ENCODE measurements around the gene CHP1. TPM values are rescaled to one million over a fixed set of nuclear protein-coding genes. Genes with fewer than 3 reads are reported as not detected.
"Not testable (repeated sequence)": the region's sequence is repeated elsewhere in the genome, so short reads cannot be mapped to it uniquely, and the experiment has no call there.

Gene CHP1
- total RNA-seq, 1 donor from 2014 or later, result 44.9 TPM

DNA sequence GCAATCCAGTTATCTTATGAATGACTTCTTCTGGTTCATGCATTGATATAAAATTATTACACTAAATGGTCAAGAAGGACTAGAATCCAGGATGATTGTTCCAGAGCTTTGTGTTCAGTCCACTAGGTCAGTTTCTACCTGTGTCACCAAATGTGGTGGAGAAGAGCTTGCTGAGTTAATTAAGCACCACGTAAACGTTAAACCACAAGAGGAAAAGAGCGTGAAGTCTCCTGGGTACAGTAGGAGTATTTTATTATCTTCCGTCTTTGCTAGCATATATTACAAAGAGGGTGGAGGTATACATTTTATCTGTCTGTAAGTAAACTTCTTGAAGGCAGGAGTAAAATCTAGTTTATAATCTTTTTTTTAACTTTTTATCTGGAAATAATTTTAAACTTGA lies 23.5 kb downstream of the CHP1 start:
- no peak overlapping the region for H3K9ac ChIP-seq (ENCODE audit: low read depth in 1 of 3, low read length in 3 of 3)
- peaks cover 8 to 15% (median 12%) of the 10 kb centered on the region in 3 donors for H3K36me3 ChIP-seq (ENCODE audit: control insufficient read depth in 3 of 3, insufficient read depth in 3 of 3, low read length in 3 of 3)
- no peaks in the 10 kb centered on the region for H3K9me3 ChIP-seq (ENCODE audit: control insufficient read depth in 3 of 3, low read length in 3 of 3)
- H3K4me3 ChIP-seq (ENCODE audit: low read length in 3 of 3), result no peak overlapping the region
- H3K4me1 ChIP-seq (ENCODE audit: control insufficient read depth in 3 of 3, insufficient read depth in 3 of 3, low read length in 3 of 3), result peaks cover under 1 to 5% (median 3%) of the 10 kb centered on the region in 3 donors
- no peaks in the 10 kb centered on the region for H3K27me3 ChIP-seq (ENCODE audit: control insufficient read depth in 3 of 3, insufficient read depth in 3 of 3, low read length in 3 of 3)
- H3K27ac ChIP-seq (ENCODE audit: low read depth, low read length), result no peak overlapping the region

DNA sequence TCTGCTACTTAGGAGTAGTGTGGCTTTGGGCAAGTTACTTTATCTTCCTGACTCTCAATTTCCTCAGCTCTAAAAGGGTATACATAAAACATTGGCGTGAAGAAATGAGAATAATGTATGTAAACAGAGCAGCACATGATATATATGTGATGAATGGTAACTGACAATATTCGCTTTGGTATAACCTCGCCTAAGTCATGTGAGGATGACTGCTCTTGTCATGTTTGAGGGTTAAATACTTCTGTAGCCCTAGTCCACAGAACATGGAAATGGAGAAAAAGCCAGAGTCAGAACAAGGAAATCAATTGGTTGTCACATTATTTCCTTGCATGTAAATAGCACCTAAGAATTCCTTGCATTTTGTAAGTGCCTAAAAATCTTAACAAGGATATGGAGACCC lies 25.0 kb downstream of the CHP1 start:
- H3K4me3 ChIP-seq (ENCODE audit: low read length in 3 of 3), result no peak overlapping the region
- no peaks in the 10 kb centered on the region for H3K9me3 ChIP-seq (ENCODE audit: control insufficient read depth in 3 of 3, low read length in 3 of 3)
- H3K36me3 ChIP-seq (ENCODE audit: control insufficient read depth in 3 of 3, insufficient read depth in 3 of 3, low read length in 3 of 3), result peaks cover 8 to 15% (median 12%) of the 10 kb centered on the region in 3 donors
- no peaks in the 10 kb centered on the region for H3K27me3 ChIP-seq (ENCODE audit: control insufficient read depth in 3 of 3, insufficient read depth in 3 of 3, low read length in 3 of 3)
- peaks cover 0 to 3% (median 2%) of the 10 kb centered on the region in 3 donors for H3K4me1 ChIP-seq (ENCODE audit: control insufficient read depth in 3 of 3, insufficient read depth in 3 of 3, low read length in 3 of 3)
- H3K9ac ChIP-seq (ENCODE audit: low read depth in 1 of 3, low read length in 3 of 3), result no peak overlapping the region
- no peak overlapping the region for H3K27ac ChIP-seq (ENCODE audit: low read depth, low read length)

DNA sequence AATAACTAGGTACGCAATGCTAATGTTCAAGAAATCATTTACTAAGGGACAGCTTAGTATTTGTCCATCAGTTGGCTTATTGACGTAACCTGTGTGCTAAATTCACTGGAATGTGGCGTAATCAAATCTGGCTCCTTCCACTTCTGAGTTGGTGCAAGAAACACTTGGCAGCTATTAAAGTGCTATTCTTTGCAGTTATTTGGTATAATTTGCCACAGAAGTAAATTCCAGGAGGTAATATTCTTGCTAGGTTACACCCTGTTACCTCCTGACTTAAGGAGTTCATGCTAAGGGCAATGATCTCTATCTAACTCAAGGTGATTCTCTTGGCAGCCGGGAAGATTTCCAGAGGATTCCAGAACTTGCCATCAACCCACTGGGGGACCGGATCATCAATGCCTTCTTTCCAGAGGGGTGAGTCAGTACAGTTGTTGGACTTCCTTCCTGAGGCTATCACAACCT lies 25.5 kb downstream of the CHP1 start:
- Histone ChIP-seq H3K27ac (ENCODE audit: low read depth, low read length) (no peak overlapping the region), H3K4me1 (ENCODE audit: control insufficient read depth in 3 of 3, insufficient read depth in 3 of 3, low read length in 3 of 3) (peaks cover 0 to 3% (median 2%) of the 10 kb centered on the region in 3 donors), H3K9ac (ENCODE audit: low read depth in 1 of 3, low read length in 3 of 3) (no peak overlapping the region), H3K36me3 (ENCODE audit: control insufficient read depth in 3 of 3, insufficient read depth in 3 of 3, low read length in 3 of 3) (peaks cover 6 to 15% (median 12%) of the 10 kb centered on the region in 3 donors), H3K9me3 (ENCODE audit: control insufficient read depth in 3 of 3, low read length in 3 of 3) (no peaks in the 10 kb centered on the region), H3K27me3 (ENCODE audit: control insufficient read depth in 3 of 3, insufficient read depth in 3 of 3, low read length in 3 of 3) (no peaks in the 10 kb centered on the region), H3K4me3 (ENCODE audit: low read length in 3 of 3) (no peak overlapping the region)

GRCh38 chr15:41258750-41259471 lies 27.8 kb downstream of the CHP1 start:
- H3K9me3 ChIP-seq (ENCODE audit: control insufficient read depth in 3 of 3, low read length in 3 of 3), result no peaks in the 10 kb centered on the region
- H3K27me3 ChIP-seq (ENCODE audit: control insufficient read depth in 3 of 3, insufficient read depth in 3 of 3, low read length in 3 of 3), result no peaks in the 10 kb centered on the region
- H3K9ac ChIP-seq (ENCODE audit: low read depth in 1 of 3, low read length in 3 of 3), result peak overlapping the region in 1 of 3 donors; percentile 13
- H3K27ac ChIP-seq (ENCODE audit: low read depth, low read length), result peak overlapping the region; percentile 57
- peaks cover 3 to 9% (median 8%) of the 10 kb centered on the region in 3 donors for H3K4me1 ChIP-seq (ENCODE audit: control insufficient read depth in 3 of 3, insufficient read depth in 3 of 3, low read length in 3 of 3)
- no peak overlapping the region for H3K4me3 ChIP-seq (ENCODE audit: low read length in 3 of 3)
- peaks cover 3 to 19% (median 17%) of the 10 kb centered on the region in 3 donors for H3K36me3 ChIP-seq (ENCODE audit: control insufficient read depth in 3 of 3, insufficient read depth in 3 of 3, low read length in 3 of 3)

- Histone ChIP-seq H3K27me3 (ENCODE audit: control insufficient read depth in 3 of 3, insufficient read depth in 3 of 3, low read length in 3 of 3) (no peaks in the 10 kb centered on the region), H3K27ac (ENCODE audit: low read depth, low read length) (peak overlapping the region; percentile 34), H3K36me3 (ENCODE audit: control insufficient read depth in 3 of 3, insufficient read depth in 3 of 3, low read length in 3 of 3) (peaks cover 3 to 19% (median 17%) of the 10 kb centered on the region in 3 donors), H3K4me3 (ENCODE audit: low read length in 3 of 3) (no peak overlapping the region), H3K4me1 (ENCODE audit: control insufficient read depth in 3 of 3, insufficient read depth in 3 of 3, low read length in 3 of 3) (peaks cover 8 to 15% (median 11%) of the 10 kb centered on the region in 3 donors), H3K9me3 (ENCODE audit: control insufficient read depth in 3 of 3, low read length in 3 of 3) (no peaks in the 10 kb centered on the region), H3K9ac (ENCODE audit: low read depth in 1 of 3, low read length in 3 of 3) (no peak overlapping the region)
Measured at GRCh38 chr15:41259546-41260189, 28.6 kb downstream of the CHP1 start.

- not testable (repeated sequence) for H3K27ac ChIP-seq (ENCODE audit: low read depth, low read length); H3K4me3 ChIP-seq (ENCODE audit: low read length in 3 of 3); H3K9me3 ChIP-seq (ENCODE audit: control insufficient read depth in 3 of 3, low read length in 3 of 3); H3K27me3 ChIP-seq (ENCODE audit: control insufficient read depth in 3 of 3, insufficient read depth in 3 of 3, low read length in 3 of 3); H3K9ac ChIP-seq (ENCODE audit: low read depth in 1 of 3, low read length in 3 of 3)
- Histone ChIP-seq H3K4me1 (ENCODE audit: control insufficient read depth in 3 of 3, insufficient read depth in 3 of 3, low read length in 3 of 3) (peaks cover 8 to 15% (median 11%) of the 10 kb centered on the region in 3 donors), H3K36me3 (ENCODE audit: control insufficient read depth in 3 of 3, insufficient read depth in 3 of 3, low read length in 3 of 3) (peaks cover 7 to 20% (median 19%) of the 10 kb centered on the region in 3 donors)
Measured at GRCh38 chr15:41260924-41261323, 29.9 kb downstream of the CHP1 start.

- H3K27me3 ChIP-seq (ENCODE audit: control insufficient read depth in 3 of 3, insufficient read depth in 3 of 3, low read length in 3 of 3), result no peaks in the 10 kb centered on the region
- H3K27ac ChIP-seq (ENCODE audit: low read depth, low read length), result no peak overlapping the region
- H3K36me3 ChIP-seq (ENCODE audit: control insufficient read depth in 3 of 3, insufficient read depth in 3 of 3, low read length in 3 of 3), result peaks cover 4 to 23% (median 17%) of the 10 kb centered on the region in 3 donors
- no peak overlapping the region for H3K9ac ChIP-seq (ENCODE audit: low read depth in 1 of 3, low read length in 3 of 3)
- no peak overlapping the region for H3K4me3 ChIP-seq (ENCODE audit: low read length in 3 of 3)
- H3K4me1 ChIP-seq (ENCODE audit: control insufficient read depth in 3 of 3, insufficient read depth in 3 of 3, low read length in 3 of 3), result peaks cover 8 to 15% (median 11%) of the 10 kb centered on the region in 3 donors
- H3K9me3 ChIP-seq (ENCODE audit: control insufficient read depth in 3 of 3, low read length in 3 of 3), result no peaks in the 10 kb centered on the region
Measured at GRCh38 chr15:41262571-41262970, 31.5 kb downstream of the CHP1 start.

DNA sequence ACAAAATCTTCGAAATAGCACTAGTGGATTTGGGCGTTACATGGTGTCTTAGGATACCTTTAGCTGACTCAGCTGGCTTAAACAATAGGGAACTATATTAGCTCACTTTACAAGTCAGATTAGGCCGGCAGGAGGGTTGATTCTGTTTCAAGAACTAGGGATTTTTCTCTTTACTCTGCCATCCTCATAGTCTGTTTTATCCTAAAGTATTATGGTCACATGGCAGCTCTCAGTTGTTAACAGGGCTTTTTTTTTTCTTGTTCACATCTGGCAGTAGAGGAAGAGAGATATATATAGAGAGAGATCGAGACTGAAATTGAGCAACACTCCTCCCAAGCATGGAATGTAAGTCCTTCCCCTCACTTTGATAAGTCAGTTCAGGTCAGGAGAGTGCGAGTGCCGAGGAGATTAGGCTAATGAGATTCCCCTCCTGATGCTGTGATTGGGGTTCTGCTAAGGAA lies 32.9 kb downstream of the CHP1 start:
- H3K9ac ChIP-seq (ENCODE audit: low read depth in 1 of 3, low read length in 3 of 3), result no peak overlapping the region
- peaks cover 8 to 12% (median 11%) of the 10 kb centered on the region in 3 donors for H3K4me1 ChIP-seq (ENCODE audit: control insufficient read depth in 3 of 3, insufficient read depth in 3 of 3, low read length in 3 of 3)
- H3K27me3 ChIP-seq (ENCODE audit: control insufficient read depth in 3 of 3, insufficient read depth in 3 of 3, low read length in 3 of 3), result no peaks in the 10 kb centered on the region
- H3K4me3 ChIP-seq (ENCODE audit: low read length in 3 of 3), result no peak overlapping the region
- H3K36me3 ChIP-seq (ENCODE audit: control insufficient read depth in 3 of 3, insufficient read depth in 3 of 3, low read length in 3 of 3), result peaks cover 4 to 18% (median 10%) of the 10 kb centered on the region in 3 donors
- no peaks in the 10 kb centered on the region for H3K9me3 ChIP-seq (ENCODE audit: control insufficient read depth in 3 of 3, low read length in 3 of 3)
- no peak overlapping the region for H3K27ac ChIP-seq (ENCODE audit: low read depth, low read length)

DNA sequence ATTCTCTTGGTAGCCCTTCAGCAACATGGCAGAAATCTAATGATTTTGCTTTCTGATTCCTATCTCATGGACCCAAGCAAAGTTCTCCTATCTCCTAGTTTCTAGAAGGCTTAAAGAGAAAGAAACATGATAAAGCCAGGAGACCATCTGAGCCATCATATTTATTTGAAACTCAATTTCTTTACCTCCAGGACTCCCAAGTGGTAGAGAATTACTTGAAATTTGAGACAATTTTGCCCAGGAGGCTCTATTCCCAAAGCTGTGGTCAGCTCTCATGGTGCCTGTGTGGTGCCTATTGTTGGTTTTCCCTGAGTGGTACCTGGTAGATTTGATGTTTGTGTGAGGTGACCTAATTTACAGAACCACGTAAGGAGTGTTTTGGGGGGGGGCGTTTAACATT lies 38.8 kb downstream of the CHP1 start:
- Histone ChIP-seq H3K36me3 (ENCODE audit: control insufficient read depth in 3 of 3, insufficient read depth in 3 of 3, low read length in 3 of 3) (peaks cover 12 to 22% (median 13%) of the 10 kb centered on the region in 3 donors), H3K4me1 (ENCODE audit: control insufficient read depth in 3 of 3, insufficient read depth in 3 of 3, low read length in 3 of 3) (no peaks in the 10 kb centered on the region), H3K9me3 (ENCODE audit: control insufficient read depth in 3 of 3, low read length in 3 of 3) (no peaks in the 10 kb centered on the region), H3K27me3 (ENCODE audit: control insufficient read depth in 3 of 3, insufficient read depth in 3 of 3, low read length in 3 of 3) (no peaks in the 10 kb centered on the region), H3K9ac (ENCODE audit: low read depth in 1 of 3, low read length in 3 of 3) (no peak overlapping the region), H3K27ac (ENCODE audit: low read depth, low read length) (no peak overlapping the region), H3K4me3 (ENCODE audit: low read length in 3 of 3) (no peak overlapping the region)

DNA sequence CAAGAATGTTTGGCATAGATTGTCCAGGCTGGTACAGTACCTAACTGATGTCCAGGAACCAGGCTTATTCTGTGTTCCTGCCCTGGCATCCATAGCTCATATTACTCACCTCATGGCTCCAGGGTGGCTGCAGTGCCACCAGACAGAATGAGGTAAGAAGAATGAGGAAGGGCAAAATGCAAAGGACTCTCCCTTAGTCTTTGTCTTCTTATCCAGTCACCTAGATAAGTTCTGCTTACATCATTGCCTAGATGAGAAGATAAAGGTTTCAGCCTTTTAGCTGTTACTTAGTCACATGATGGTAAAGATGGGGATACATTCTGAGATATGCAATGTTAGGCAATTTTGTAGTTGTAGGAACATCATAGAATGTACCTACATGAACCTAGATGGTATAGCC lies 45.8 kb downstream of the CHP1 start:
- Histone ChIP-seq H3K27ac (ENCODE audit: low read depth, low read length) (no peak overlapping the region), H3K4me1 (ENCODE audit: control insufficient read depth in 3 of 3, insufficient read depth in 3 of 3, low read length in 3 of 3) (no peaks in the 10 kb centered on the region), H3K9ac (ENCODE audit: low read depth in 1 of 3, low read length in 3 of 3) (no peak overlapping the region), H3K27me3 (ENCODE audit: control insufficient read depth in 3 of 3, insufficient read depth in 3 of 3, low read length in 3 of 3) (no peaks in the 10 kb centered on the region), H3K9me3 (ENCODE audit: control insufficient read depth in 3 of 3, low read length in 3 of 3) (no peaks in the 10 kb centered on the region), H3K4me3 (ENCODE audit: low read length in 3 of 3) (no peak overlapping the region), H3K36me3 (ENCODE audit: control insufficient read depth in 3 of 3, insufficient read depth in 3 of 3, low read length in 3 of 3) (peaks cover 7 to 31% (median 26%) of the 10 kb centered on the region in 3 donors)

Measured in skeletal muscle tissue (tissue), 4 donors.